CD4-positive, alpha-beta T cell treated with Interleukin-15 for 4 hours (primary cell): ENCODE results near the gene KLHL29.

Experiments
- DNase-seq: peaks from one replicate; pipeline ENCODE4 v3.0.0-alpha.2; 2020; ENCODE audit warnings: low spot score

Gene KLHL29

DNA sequence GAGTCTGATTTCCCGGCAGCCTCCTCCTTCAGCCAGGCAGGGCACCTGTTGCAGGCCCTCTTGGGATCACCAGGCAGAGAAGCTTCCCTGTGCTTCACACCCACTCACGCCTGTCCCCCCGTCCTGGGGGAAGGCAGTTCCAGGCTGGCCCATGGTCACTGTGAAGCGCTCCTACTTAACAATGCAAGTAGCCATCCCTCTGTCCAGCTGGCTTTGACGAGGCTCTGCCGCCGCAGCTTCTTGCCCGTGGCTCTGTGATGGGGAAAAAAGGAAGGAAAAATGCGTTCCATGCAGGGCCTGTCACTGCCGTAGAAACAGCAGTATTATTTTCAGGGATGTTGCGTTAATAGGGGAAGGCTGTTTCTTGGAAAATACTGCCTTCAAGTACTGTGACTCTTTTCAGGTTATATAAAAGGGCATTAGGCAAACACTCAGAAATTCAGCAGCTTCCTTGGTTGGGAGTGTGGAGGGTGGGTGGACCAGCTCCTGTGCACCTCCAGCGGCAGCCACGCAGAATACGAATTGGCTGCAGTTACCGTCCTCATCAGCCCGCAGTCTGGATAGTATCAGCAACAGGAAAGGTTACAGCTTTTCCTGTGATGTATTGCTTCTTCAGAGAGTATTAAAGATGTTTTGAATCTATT is 232.3 kb downstream of the KLHL29 start:
- no peak for DNase-seq

DNA sequence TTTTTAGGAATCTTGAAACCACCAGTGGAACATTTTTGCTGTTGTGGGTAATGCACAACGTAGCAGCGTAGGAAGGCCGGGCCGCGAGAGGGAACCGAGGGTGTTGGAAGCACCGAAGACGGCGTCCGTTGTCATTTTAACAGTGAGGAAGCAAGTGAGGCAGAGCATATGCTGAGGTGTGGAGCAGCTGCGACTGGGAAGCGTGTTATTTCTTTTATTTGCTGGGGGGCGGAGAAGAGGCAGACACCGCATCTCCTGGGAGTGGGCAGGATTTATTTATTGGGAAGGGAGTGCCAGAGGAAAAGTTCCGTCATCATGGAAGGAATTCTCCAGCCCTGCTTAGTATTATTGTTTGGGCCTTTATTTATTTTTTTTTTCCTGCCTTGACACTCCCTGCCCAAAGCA is 232.8 kb downstream of the KLHL29 start:
- DNase-seq = no peak

DNA sequence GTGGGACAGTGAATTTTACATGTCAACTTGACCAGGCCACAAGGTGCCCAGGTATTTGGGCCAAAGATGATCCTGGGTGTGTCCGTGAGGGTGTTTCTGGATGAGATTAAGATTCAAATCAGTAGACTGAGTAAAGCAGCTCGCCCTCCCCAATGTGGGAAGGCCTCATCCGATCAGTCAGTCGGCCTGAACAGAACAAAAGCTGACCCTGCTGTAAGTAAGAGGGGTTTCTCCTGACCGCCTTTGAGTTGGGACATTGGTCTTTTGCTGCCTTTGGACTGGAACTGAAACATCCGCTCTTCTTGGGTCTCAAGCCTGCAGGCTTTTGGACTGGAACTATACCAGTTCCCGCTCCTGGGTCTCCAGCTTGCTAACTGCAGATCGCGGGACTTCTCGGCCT is 233.3 kb downstream of the KLHL29 start:
- no peak for DNase-seq

DNA sequence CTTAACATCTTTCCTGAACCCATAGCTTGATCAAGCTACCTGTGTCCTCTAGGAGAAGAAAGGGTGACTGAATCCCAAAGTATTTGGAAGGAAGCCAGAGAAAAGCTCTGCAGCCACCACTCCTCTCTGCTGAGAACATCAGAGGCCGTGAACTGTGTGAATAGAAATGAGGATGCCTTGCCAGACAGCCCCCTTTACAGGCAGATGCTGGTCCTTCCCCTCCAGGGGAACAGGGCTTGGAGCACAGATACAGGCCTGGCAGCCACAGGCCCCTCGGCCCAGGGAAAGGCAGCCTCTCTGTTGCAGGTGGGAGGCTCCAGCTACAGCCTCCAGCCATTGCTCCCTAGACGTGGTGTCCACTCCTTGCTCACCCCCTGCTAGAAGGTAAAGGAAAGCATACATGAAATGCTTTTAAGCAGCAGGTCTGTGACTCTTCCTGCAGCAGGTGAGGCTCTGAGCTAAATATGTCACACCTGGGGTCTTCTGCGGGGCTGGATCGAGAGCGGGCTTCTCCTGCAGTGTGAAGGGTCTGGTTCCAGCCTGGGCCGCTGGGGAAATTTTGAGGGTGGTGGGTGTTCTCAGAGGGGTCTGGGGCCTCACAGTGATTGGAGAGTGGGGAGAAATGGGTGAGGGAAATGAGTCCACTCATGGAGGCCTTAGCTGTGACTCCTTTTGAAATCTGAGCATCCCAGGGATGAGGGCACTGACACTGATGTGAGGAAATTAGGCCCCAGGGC is 234.0 kb downstream of the KLHL29 start:
- no peak for DNase-seq

DNA sequence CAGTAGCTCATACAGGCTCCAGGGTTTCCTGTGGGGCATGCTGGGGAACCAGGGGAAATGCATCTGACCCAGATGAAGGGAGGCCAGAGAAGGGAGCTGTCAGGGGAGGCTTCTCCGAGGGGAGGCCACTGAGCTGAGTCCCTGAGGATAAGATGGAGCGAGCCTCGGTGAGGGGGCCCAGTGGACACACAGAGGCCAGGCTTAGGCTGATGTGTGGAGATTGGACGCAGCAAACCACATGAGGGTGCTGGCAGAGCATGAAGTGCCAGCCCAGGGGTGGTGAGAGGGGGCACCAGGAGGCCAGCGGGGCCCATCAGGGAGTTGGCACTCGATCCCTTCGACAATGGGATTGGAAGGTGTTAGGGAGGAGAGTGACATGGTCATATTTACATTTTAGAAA is 235.0 kb downstream of the KLHL29 start:
- DNase-seq = no peak

DNA sequence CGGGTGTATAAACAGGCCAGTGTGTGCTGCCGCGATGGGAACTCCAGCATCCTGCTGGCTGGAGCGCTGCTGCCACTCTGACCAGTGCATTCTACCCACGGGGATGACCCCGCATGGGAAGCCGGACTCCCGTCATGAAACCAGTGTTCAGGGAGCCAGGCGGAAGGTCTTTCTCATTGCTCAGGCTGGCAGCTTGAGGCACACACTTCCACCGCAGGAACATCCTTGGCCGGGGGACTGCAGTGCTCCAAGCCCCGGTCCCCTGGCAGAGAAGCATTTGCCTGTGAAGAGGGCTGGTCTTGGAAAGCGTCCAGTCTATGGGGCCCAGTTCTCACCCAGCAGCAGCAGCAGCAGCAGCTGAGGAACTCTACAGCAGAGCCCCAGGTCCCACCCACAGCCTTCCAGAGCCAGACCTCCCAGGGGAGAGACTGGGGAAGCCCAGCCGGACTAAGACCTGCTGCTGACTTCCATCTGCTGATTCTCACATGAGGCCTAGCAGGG is 235.9 kb downstream of the KLHL29 start:
- DNase-seq = no peak

DNA sequence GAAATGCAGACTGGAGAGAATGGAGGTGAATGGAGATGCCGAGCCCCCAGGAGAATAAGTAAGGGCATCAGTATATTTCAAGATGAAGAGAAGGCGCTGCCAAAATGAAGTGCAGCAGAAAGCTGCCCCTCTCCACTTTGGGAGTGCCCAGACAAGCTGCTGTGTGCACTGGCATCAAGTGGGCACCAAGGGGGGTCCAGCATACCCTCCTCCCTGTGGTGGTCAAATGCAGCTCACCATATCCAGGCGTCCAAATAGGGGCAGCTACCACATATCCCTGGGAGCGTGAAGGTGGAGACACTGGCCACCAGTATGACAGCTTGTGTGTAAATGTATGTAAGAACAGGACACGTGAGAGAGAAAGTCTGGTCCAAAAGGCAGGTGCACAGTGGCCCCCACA is 236.6 kb downstream of the KLHL29 start:
- DNase-seq = no peak

DNA sequence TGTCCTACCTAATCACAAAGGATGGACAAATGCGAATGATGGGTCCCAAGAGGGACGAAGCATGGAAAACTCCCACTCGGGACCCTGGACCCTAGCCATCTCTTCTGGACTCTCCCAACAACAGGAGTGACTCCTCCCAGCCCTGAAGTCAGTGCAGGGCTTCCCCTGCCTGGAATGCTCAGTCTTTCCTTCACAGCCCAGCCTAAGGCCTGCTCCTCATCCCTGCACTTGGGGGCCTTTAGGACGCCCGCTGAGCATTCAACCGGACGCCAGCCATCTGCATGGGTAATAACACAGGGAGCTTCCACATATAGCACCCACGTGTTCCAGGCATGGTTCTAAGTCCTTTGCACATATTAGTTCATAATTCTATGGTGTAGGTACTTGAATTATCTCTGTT is 237.5 kb downstream of the KLHL29 start:
- no peak for DNase-seq

DNA sequence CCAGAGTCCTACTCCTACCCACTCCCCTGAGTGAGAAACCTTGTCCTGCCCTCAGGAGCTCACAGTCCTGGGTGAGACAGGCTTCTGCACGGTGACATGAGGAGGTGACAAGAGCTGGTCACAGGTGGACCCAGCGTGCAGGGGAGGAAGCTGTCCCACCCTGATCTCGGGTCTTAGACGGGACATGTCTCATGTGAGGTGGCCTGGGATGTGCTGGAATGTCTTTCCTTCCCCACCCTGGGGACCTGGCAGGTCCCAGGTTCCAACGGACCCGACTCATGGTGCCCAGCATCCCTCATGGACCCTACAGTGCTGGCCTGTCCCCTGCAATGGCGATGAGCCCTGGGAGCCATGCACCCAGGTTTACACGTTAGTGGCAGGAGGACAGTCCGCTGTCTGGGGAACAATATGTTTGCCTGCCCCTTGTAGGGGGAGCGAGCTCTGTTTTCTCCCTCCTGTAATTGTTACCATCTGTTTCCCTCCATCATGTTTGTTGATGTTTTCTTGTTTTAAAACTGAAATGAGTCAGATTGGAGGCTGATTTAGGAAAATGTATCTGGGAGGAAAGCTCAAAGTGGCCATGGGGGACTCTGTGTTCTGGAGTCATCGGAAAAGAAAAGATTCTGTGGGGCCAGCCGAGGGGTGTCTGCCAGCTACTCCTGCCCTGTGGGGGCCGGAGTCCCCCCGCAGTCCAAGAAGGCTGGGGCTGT is 238.1 kb downstream of the KLHL29 start:
- DNase-seq = no peak

DNA sequence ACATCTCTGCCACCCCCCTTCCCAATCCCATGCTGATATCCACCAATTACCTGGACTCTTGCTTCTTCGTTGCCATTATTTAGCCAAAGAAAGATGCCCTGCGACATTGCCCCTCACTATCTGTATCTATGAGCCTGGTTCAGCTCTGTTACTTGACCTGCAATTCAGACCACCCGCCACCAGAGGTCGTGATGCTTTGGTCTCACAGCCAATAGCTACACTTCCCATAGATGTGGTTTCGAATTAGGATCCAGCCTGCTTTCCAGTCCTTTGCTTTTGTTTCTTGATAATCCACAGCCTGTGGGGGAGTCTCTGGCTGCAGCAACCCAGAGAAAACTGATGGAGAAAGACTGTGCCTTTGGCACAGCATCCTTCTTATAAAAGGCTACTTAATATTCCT is 239.4 kb downstream of the KLHL29 start:
- no peak for DNase-seq

DNA sequence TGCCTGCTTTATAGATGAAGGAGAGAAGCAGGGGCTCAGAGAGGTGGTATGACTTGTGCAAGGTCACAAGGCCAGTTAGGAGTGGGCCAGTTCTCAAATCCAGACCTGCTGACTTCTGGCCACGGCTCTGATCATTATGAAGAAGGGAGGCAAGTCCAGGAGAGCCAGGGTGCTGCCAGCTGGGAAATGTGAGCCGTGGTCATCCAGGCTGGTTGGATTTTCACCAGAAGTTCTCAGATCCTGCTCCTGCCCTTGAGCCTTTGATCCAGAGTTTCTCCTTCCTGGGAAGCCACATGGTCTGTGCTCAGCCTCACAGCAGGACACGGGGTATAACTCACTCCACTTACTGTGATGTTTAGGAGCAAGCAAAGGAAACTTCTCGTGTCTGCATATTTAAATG is 239.9 kb downstream of the KLHL29 start:
- no peak for DNase-seq

DNA sequence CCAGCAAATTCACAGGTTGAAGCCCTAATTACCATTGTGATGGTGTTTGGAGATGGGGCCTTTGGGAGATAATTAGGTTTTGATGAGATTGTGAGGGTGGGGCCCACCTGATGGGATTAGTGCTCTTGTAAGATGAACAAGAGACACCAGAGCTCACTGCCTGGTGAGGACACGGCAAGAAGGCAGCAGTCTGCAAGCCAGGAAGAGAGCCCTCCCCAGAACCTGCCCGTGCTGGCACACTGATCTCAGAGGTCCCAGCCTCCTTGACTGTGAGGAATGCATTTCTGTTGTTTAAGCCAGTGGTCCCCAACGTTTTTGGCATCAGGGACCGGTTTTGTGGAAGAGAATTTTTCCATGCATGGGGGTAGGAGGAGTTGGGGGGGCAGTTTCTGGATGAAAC is 240.7 kb downstream of the KLHL29 start:
- DNase-seq = no peak

DNA sequence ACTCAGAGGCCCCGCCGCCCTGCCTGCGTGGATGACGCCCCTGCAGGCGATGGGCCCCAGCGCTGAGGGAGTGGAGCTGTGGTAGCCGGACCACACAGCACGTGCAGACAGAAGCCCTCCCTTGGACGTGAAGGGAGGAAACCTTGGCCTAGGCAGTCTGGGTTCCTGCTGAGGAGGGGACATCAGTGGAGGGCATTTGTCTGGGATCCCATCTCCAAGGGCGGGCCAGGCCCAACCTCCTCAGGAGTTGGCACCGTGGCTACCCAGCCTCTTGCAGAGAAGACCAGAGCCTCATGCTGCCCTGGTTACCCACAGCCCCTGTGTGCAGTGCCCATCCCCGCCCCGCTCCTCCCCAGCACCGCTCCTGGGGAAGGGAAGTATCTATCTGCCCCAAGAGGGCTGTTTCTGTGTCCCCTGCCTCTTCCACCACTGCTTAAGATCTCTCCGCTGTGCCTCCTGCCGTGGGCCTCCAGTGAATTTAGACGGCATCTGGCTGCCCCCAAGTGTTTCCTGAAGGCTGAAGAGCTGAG is 241.8 kb downstream of the KLHL29 start:
- no peak for DNase-seq

DNA sequence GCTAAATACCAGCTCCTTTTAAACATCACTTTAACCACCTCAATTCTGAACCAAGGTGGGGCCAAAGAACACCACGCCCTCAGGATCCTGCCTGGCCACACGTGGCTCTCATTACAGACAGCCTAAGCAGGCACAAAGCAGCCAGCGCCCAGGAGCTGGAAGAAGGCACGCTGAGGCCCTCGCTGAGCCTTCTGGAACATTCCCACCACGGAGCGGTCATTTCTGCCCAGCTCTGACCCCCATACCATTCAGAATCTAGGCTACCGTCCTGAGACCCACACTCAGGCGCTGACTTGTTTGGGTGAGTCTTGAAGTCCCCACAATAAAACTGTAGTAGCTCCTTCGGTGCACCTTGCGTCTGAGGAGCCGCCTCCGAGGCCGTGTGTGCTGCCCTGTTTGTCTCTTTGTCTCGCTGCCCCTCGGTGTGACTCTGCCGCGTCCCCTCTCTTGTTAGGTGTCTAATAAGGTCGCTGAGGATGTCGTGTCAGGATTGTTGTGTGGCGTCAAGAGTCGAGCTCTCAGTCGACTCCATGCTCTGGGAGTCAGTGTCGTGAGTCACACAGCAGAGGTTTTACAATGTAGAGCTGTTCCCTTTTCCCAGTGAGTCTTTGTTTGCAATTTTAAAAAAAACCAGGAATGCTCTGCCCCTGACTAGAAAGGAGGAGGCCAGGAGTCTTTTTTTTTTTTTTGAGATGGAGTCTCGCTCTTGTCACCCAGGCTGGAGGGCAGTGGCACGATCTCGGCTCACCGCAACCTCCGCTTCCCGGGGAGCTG is 242.4 kb downstream of the KLHL29 start:
- DNase-seq = no peak

DNA sequence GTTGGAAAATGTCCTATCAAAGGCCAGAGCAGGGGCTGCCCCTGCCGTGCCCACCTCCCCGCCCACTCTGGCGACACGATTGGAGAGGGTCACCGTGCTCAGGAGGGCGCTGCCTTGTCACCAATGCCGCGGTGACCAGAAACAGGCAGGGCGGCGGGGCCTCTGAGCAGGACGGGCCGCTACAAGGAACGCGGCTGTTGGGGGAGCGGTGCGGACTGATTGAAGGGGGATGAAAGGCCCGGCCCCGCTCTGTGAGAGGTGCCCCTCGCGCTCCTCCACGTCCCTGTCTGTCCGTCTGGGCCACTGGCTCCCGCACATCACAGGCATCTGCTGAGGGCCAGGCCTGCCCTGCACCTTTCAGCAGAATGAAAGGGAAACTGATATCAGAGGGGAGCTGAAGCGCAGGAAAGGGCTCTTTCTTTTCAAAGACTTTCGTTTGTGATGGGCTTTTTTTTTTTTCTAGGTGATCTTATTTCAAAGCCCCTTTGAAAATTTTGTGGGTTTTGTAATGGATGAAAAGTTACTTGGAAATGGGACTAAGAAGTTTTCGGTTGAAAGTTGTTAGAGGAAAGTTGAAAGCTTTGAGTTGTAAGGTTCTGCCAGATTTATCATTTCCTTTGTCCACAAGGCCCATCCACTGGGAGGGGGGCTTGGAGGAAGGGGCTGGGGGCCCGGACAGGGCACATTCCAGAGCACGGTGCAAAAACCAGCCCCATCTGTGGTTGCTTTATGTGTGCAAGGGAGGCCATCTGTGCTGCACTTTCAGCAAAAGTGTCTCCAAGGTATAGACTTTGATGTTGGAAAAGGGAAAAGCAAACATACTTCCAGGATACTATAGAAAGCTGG is 244.2 kb downstream of the KLHL29 start:
- no peak for DNase-seq

DNA sequence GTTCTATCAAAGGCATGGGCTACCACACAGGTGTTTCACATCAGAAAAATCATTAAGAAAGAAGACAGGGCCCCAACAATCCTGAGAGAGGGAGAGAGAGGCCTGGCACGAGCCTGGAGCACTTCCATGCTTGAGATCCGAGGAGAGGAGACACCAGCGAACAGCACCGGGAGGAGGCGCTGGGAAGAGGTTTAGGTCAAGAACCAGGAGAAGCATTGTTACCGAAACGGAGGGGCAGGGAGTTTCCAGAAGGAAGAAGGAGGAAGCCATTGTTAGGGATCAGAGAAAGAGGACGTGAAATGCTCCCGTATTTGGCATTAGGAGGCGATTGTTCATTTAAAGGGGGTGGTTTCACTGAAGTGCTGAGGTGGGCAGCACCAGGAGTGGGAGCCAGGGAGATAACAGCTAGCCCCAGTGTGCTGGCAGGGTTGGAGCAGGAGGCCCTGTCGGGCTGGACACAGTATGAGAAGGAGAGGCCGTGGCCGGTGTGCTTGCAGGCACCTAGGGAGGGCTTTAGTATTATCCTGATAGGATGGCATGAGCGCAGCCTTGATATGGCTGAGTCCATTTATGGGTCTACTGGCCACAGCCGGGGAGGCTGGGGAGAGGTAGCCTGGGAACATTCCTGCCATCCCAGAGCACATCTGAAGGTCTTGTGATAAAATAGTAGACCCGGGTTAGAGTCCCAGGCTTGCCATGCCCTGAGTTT is 244.9 kb downstream of the KLHL29 start:
- no peak for DNase-seq

DNA sequence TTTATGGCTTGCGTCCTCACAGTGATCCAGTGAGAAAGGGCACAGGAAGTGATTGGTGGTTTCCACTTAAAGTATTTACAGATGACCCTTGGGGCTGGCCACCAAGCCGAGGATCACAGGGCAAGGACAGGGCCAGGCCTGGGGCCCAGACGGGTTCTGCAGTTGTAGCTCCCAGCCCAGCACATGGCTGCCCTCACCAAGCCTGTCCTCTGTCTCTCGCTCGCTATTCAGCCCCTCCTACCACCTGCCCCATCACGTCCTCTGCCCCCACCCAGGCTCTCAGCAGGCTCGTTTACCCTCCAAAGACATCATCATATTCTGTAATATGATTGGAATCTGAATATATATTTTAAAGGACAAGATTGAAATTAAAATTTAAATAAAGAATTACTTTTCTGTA is 246.0 kb downstream of the KLHL29 start:
- no peak for DNase-seq

DNA sequence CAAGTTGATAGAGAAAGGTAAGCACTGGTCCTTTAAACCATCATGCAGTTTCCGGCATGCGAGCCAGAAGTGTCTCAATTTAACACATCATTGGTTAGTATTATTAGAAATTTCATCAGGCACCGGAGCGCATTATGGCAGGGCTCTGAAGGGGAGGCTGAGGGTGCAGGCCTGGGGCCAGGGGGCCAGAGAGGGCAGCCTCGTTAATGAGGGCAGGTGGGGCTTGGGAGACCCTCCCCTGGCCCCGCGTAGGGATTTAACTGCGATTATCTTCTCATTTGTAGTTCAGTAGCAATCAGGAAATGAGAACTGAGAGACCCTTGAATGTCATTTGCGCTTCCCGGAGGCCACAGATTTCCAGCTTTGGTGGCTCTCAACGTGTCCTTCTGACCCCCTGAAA is 246.4 kb downstream of the KLHL29 start:
- DNase-seq = no peak

DNA sequence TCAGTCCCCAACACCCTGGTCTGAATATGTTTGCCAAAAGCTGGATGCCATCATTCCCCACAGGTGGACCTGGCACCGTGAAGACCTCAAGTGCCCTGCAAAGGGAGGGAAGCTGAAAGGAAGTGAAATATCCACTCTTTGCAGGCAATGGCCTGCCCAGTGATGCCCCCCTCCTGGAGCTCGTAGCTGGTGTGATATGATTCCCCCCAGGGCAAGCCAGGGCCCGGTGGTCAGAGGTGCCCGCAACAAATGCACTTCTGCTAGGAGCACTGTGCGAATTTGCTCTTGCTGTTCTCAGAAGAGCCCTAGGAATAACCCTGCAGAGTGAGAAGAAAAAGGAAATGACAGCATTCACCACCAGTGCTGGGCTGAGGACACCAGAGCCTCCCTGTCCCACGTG is 247.4 kb downstream of the KLHL29 start:
- DNase-seq = no peak

DNA sequence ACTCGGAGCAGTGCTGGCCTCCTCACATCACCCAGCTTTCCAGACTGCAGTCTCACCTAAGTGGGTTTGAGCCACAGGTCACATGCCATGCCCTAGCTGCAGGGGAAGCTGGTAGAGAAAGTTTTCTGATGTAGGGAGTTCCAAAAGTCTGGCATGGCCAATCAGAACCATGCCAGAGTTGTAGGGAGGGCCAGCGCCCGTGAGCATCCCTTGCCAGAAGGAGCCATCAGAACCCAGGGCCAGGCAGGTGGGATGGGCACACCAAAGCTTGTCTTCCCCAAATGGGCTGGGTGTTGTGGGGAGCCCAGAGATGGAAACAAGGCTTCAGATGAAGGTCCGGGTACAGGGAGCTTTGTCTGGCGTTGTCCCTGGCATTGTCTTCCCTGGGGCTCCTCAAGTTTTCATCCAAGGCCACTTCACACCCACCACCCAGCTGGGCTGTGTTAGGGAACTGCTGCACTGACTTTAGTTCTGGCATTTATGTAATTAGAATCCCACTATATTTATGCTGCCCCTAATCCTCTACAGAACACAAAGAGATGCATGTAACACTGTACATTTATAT is 247.9 kb downstream of the KLHL29 start:
- DNase-seq = no peak
